ENCODE measurements around the gene PLA2G5.
"Not testable (repeated sequence)": the region's sequence is repeated elsewhere in the genome, so short reads cannot be mapped to it uniquely, and the experiment has no call there.

Gene PLA2G5

GRCh38 chr1:20114021-20114648, 44.1 kb downstream of the PLA2G5 start:
- FAIRE-seq, result no peak
- no peak for DNase-seq (ENCODE audit: insufficient read length, low spot score)

DNA sequence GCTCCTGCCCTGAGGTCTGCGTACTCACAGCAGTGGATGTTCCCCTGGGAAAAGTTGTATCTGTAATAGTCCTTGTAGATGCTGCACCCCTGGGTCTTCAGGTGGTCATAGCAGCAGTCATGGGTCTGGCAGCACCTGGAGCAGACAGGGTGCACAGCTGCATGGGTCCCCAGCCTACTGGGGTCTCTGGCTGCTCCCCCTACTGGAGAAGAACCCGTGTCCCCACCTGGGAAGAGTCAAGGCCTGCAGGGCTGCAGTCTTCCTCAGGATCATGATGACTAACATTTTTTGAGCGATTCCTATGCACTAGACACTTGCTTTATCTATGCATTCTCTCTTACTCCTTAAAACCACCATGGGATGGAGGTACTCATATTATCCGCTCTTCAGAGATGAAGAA, 45.5 kb downstream of the PLA2G5 start:
- DNase-seq (ENCODE audit: insufficient read length, low spot score), result no peak
- no peak for FAIRE-seq

GRCh38 chr1:20115916-20116315, 45.9 kb downstream of the PLA2G5 start:
- no peak for FAIRE-seq
- DNase-seq (ENCODE audit: insufficient read length, low spot score), result no peak

GRCh38 chr1:20117236-20117635, 47.2 kb downstream of the PLA2G5 start:
- FAIRE-seq, result no peak
- no peak for DNase-seq (ENCODE audit: insufficient read length, low spot score)

- DNase-seq (ENCODE audit: insufficient read length, low spot score) (no peak), FAIRE-seq (no peak)
Observed at GRCh38 chr1:20119347-20119746, 49.4 kb downstream of the PLA2G5 start, which contains the start of gene PLA2G2D. Gene PLA2G2D (minus strand): TSS chr1:20119536. CDS start chr1:20119498, 38 bp downstream.

- DNase-seq (ENCODE audit: insufficient read length, low spot score) (no peak), FAIRE-seq (no peak)
Observed at GRCh38 chr1:20120796-20121195, 50.8 kb downstream of the PLA2G5 start.

DNA sequence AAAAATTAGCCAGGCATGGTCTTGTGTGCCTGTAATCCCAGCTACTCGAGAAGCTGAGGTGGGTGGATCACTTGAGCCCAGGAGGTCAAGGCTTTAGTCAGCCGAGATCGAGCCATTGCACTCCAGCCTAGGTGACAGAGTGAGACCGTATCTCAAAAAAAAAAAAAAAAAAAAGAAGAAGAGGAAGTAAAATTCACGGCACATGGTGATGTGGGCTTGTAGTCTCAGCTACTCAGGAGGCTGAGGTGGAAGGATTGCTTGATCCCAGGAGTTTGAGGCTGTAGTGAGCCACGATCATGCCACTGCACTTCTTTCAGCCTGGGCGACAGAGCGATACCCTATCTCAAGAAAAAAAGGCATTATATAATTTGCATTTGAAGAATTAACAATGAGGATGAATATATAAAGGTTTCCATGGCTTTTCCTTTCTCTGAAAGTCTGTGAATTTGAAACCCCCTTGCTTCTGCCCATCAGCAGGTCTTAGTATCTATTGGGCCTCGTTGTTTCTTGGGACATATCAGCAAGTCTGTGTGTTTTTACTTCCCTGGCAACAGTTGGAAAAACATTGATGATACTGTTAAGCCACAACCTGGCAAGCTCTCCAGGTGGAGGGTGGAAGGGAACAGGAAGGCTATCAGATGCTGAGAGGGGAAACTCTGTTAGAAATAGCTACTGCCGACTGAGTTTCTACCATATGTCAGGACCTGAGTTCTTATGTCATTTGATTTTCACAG, 53.9 kb downstream of the PLA2G5 start:
- no peak for FAIRE-seq
- DNase-seq (ENCODE audit: insufficient read length, low spot score), result no peak

- no peak for DNase-seq (ENCODE audit: insufficient read length, low spot score)
- peak; percentile 69 for FAIRE-seq
Observed at GRCh38 chr1:20124456-20125057, 54.6 kb downstream of the PLA2G5 start.

- no peak for DNase-seq (ENCODE audit: insufficient read length, low spot score)
- peak; percentile 54 for FAIRE-seq
Observed at GRCh38 chr1:20125100-20125499, 55.1 kb downstream of the PLA2G5 start.

DNA sequence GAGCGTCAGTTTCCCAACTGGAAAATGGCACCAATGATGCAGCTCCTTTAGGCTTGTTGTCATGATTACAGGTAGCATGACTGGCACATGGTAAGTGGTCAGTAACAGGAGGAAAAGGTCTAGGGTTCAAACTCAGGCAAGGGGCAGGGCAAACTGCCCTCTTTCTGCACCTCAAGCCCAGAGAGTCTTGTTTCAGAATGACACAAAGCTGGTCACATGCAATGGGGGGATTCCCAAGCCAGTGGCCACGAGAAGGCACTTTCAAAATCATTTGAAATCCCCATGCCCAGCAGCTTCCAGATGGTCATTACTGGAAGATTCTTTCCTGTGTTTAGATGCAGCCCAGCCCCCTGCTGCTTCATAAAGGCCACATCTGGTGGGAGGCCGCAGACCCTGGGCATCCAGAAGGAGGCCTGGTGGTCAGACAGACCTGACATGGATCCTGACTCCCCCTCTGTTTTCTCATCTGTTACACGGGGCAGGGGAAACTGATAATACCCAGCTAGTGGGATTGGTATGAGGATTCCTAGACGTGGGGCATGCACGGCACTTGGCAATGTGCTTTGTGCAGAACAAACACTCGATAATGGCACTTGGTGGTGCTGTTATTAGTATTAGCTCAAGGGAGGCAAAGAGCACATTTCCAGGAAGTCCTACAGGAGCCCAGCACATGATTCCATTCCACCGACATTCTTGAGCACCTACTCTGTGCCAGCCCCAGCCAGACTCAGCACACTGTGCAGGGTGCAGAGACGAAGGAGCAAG, 56.2 kb downstream of the PLA2G5 start:
- FAIRE-seq (peak; percentile 77), DNase-seq (ENCODE audit: insufficient read length, low spot score) (no peak)

DNA sequence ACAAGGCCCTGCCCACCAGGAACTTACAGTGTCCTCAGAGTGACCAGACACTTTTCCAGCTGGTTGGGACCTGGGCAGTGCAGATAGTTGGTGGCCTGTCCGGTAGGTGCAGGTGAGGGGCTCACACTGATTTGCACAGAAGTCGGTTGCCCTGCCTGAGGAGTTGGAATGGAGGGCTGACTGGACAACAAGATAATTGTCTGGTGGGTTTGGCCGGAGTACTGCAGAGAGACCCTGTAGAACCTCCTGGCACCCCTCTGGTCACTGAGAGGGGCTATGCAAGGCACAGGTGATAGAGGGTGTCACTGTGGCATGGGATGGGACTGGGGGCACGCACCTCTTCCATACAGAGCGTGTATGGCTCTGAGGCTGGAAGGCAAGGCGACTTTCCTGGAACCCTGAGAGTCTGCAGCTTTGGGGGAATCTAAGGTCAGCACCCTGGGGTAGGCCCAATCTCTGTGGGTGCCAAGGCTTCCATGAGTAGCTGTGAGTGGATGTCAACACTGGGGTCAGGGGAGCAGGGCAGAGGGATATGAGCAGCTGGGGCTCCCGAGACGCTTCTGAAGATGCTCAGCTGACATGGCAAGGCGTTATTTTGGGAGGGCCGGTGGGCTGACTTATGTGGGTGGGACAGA, 56.9 kb downstream of the PLA2G5 start:
- DNase-seq (ENCODE audit: insufficient read length, low spot score) (no peak), FAIRE-seq (no peak)

DNA sequence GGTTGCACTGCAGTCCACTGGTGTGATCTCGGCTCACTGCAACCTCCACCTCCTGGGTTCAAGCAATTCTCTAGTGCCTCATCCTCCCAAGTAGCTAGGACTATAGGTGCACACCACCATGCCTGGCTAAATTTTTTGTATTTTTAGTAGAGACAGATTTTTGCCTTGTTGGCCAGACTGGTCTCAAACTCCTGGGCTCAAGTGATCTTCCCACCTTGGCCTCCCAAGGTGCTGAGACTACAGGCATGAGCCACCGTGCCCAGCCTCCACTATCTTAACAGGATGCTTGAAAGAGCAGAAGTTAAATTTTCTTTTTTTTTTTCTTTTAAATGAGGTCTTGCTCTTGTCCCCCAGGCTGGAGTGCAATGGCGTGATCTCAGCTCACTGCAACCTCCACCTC, 60.5 kb downstream of the PLA2G5 start:
- not testable (repeated sequence) for DNase-seq (ENCODE audit: insufficient read length, low spot score); FAIRE-seq

GRCh38 chr1:20134995-20135394, 65.0 kb downstream of the PLA2G5 start:
- FAIRE-seq (no peak), DNase-seq (ENCODE audit: insufficient read length, low spot score) (no peak)

DNA sequence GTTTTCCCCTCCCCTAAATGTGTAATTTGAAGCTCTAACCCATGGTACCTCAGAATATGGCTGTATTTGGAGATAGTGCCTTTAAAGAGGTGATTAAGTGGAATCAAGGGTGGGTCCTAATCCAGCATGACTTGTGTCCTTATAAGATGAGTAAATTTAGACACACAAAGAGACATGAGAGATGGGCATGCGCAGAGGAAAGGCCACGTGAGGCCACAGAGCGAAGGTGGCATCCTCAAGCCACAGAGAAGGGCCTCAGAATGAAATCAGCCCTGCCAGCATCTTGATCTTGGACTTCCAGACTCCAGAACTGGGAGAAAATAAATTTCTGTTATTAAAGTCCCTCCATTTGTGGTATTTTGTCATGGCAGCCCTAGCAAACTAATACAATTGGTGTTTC, 66.3 kb downstream of the PLA2G5 start:
- FAIRE-seq (no peak), DNase-seq (ENCODE audit: insufficient read length, low spot score) (no peak)

GRCh38 chr1:20137055-20137454, 67.1 kb downstream of the PLA2G5 start:
- no peak for DNase-seq (ENCODE audit: insufficient read length, low spot score)

GRCh38 chr1:20137604-20138003, 67.6 kb downstream of the PLA2G5 start:
- no peak for DNase-seq (ENCODE audit: insufficient read length, low spot score)
- no peak for FAIRE-seq

More at GRCh38 chr1:20137055-20137454, 67.1 kb downstream of the PLA2G5 start:
- no peak for FAIRE-seq

GRCh38 chr1:20138346-20138745, 68.4 kb downstream of the PLA2G5 start:
- FAIRE-seq (no peak), DNase-seq (ENCODE audit: insufficient read length, low spot score) (no peak)

GRCh38 chr1:20138961-20139550, 69.1 kb downstream of the PLA2G5 start, which contains the start of gene PLA2G2F:
Gene PLA2G2F (plus strand): TSS chr1:20139323. CDS start chr1:20139428, 105 bp downstream.
- FAIRE-seq, result no peak

DNA sequence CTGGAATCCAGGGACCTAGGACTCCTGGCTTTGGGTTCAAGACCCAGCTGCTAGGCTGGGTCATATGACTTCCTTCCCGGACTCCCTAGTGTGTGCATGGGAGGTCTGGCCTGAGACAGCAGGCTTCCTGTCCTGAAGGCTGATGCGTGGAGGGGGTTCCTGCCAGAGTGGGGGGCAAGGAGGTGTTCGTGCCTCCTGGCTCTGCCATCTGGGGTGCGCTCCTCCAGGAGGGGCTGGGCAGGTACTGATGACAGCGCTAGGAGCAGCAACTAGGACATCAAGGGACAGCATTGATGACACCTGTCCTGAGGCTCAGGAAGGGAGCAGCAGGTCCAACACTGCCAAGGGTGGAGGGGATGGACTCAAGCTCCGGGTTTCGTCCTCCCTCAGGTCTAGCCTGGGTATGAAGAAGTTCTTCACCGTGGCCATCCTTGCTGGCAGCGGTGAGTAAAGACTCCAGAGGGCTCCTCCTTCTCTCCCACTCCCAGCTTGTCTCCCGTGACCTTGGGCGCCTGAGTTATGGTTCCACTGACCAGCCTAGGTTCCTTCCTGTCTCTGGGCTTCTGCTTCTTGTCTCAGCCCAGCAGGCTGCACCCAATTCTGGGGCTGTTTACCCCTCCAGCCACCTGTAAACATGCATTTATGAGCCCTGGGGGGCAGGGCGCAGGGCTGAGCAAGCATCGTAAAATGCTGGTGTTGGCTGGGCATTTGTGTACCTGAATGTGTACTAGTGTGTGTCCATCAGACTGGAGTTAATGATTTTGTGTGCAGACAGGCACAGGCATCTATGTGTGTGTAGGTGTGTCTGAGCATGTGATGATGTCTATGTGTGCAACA, 70.0 kb downstream of the PLA2G5 start:
- DNase-seq (ENCODE audit: insufficient read length, low spot score), result no peak
- FAIRE-seq, result no peak

More at GRCh38 chr1:20138961-20139550, 69.1 kb downstream of the PLA2G5 start, which contains the start of gene PLA2G2F:
- DNase-seq (ENCODE audit: insufficient read length, low spot score), result no peak

Data from GM19239 (cell line).